Fibroblast of lung (primary cell): ENCODE results near the gene TRAPPC12. TPM values are rescaled to one million over a fixed set of nuclear protein-coding genes. Genes with fewer than 3 reads are reported as not detected.

ENCODE experiments used
- polyA plus RNA-seq, 2 donors: library from polyadenylated mRNA; depleted of rRNA in 1 of 2; stranded (reverse) in 1 of 2; unstranded in 1 of 2; fragments of >200 nt; gene quantifications; 2 replicates each; pipeline ENCODE4 v1.2.1, GENCODE V29; 2011 to 2012; ENCODE audit warnings: missing spikeins in 1 of 2
- total RNA-seq: library from RNA; depleted of rRNA; stranded (reverse); fragments of >200 nt; gene quantifications from 2 replicates; pipeline ENCODE4 v1.2.1, GENCODE V29; 2014

The TRAPPC12 gene
- total and polyA plus RNA-seq, 2 donors (not counting 1 experiment from before 2014, with no cell fraction given) = 33.7 to 53.2 TPM

Other genes starting within 250 kb of the TRAPPC12 start
- 15.2 and 22.3 TPM in 2 replicates for gene EIPR1, start 1.9 kb upstream of the TRAPPC12 start, total RNA-seq
- 23.9 and 34.6 TPM in 2 replicates for gene EIPR1, start 1.9 kb upstream of the TRAPPC12 start, polyA plus RNA-seq
- 22.1 and 41.9 TPM in 2 replicates for gene ADI1, start 139.8 kb downstream of the TRAPPC12 start, total RNA-seq
- gene ADI1, start 139.8 kb downstream of the TRAPPC12 start, polyA plus RNA-seq = 69.3 and 83.0 TPM in 2 replicates
- gene RNASEH1, start 178.6 kb downstream of the TRAPPC12 start, total RNA-seq = 28.5 and 31.2 TPM in 2 replicates
- 23.8 and 28.6 TPM in 2 replicates for gene RNASEH1, start 178.6 kb downstream of the TRAPPC12 start, polyA plus RNA-seq
- 1,452 and 2,150 TPM in 2 replicates for gene RPS7, start 195.6 kb downstream of the TRAPPC12 start, total RNA-seq
- gene RPS7, start 195.6 kb downstream of the TRAPPC12 start, polyA plus RNA-seq = 1,409 and 1,476 TPM in 2 replicates
- gene COLEC11, start 215.4 kb downstream of the TRAPPC12 start, total RNA-seq = 0.77 and 0.83 TPM in 2 replicates
- 0.30 and 0.34 TPM in 2 replicates for gene COLEC11, start 215.4 kb downstream of the TRAPPC12 start, polyA plus RNA-seq